GM12801 (cell line): ENCODE measurements around the gene PPP1R16B.

Experiments
- TF ChIP-seq, protein P1 (sequence below): IDR thresholded peaks from one replicate; pipeline ENCODE4 v1.5.1; 2011; ENCODE audit warnings: control low read depth; ENCODE audit not compliant: insufficient read length; ENCODE audit errors: extremely low read depth

Gene PPP1R16B

DNA sequence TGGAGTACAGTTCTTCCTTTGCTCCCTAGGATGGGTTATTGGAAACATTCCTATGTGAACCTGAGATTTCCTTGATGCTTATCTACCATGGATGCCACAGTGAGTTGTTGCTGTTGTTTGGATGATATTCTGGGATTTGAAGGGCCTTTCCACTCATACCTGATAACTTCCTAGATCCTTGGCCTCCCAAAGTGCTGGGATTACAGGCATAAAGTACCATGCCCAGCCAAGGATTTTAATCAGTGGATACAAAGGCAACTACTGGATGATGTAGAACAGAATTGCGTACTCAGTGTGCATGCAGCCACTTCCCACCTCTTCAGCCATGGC is 20.0 kb downstream of the PPP1R16B start:
- TF ChIP-seq, protein P1, sequence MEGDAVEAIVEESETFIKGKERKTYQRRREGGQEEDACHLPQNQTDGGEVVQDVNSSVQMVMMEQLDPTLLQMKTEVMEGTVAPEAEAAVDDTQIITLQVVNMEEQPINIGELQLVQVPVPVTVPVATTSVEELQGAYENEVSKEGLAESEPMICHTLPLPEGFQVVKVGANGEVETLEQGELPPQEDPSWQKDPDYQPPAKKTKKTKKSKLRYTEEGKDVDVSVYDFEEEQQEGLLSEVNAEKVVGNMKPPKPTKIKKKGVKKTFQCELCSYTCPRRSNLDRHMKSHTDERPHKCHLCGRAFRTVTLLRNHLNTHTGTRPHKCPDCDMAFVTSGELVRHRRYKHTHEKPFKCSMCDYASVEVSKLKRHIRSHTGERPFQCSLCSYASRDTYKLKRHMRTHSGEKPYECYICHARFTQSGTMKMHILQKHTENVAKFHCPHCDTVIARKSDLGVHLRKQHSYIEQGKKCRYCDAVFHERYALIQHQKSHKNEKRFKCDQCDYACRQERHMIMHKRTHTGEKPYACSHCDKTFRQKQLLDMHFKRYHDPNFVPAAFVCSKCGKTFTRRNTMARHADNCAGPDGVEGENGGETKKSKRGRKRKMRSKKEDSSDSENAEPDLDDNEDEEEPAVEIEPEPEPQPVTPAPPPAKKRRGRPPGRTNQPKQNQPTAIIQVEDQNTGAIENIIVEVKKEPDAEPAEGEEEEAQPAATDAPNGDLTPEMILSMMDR: no peak

DNA sequence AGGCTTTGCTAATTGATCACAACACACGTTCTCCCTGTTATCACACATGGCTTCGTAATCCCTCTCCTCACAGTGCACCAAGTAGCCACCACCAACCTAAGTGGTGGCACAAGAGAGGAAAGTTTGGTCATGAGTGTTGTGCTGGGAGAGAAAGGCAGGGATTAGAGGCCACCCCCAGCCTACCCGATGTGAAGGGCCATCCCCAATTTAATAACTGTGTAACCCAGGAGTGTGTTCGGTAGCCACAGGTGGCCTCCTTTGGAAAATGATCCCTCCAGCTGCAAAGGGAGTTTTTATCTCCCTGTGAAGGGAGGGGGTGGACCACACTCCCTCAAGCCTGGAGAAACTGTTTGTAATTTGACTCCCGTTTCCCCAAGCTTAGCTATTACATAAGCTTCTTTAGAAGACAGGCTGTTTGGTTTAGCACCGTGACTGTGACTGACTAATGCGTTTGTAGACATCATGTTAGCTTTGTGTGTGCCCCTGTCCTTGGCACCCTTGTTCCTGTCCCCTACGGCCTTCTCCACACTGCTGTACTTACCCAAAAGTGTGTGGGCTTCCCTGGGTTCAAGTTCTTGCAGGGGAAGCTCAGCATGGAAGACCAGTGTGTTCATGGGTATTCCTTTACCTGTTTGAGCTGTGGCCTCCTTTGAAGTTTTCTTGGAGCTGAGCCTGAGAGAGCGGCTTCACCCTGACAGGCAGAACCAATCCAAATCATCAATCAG is 20.6 kb downstream of the PPP1R16B start:
- TF ChIP-seq, protein P1: no peak

GRCh38 chr20:38827770-38828281 is 22.3 kb downstream of the PPP1R16B start:
- TF ChIP-seq, protein P1: no peak

DNA sequence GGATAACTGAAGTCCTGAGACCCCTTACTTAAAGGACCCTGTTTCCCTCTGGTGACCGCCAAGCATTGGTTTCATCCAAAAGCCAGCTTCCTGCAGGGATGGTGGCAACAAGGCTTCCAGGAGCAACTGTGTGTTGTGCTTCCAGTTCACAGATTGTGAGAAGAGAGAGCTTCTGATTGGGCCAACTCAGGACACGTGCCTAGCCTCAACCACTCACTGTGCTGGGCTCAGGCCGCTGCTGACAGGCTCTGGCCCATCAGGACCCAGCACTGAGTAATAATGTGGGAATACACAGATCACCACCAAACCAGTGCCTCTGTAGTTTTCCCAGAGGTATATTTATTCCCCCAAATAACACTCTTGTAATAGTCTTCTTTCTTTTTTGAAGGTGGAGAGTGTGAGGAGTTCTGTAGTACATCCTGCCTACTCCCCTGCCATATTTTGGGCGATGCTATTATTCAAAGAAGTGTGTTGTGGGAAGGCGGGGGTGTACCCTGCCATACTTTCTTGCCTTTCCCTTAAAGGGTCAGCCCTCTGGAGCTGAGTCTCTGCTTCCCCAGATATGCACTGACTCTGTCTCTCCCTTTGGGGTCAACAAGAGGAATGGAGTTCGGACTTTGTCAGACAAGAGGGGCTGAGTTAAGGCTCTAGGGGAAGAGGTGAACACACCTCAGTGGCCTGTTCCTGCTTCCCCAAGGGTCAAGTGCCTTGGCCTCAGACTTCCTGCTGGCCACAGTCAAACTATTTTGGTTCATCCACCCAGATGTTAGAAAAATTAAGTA is 23.2 kb downstream of the PPP1R16B start:
- TF ChIP-seq, protein P1: no peak

- TF ChIP-seq, protein P1: no peak
Measured at GRCh38 chr20:38829296-38829875, 23.9 kb downstream of the PPP1R16B start.

DNA sequence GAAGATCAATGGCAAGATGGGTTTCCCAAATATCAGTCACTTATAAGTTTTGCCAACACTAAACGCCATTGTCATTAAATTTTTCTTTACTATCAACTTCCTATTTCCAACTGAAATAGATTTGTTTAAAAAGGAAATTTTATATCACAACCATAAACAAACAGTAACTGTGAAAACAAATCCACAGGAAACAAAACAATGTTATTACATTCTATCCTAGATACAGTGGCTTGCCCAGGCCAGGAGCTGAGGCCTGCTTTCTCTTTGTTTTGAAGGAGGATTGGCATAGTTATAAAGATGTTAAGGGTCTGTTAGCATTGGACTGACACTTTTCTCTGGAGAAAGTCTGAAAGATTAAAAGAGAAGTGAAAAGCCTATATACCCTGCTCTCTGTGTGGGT is 24.9 kb downstream of the PPP1R16B start:
- TF ChIP-seq, protein P1: no peak

DNA sequence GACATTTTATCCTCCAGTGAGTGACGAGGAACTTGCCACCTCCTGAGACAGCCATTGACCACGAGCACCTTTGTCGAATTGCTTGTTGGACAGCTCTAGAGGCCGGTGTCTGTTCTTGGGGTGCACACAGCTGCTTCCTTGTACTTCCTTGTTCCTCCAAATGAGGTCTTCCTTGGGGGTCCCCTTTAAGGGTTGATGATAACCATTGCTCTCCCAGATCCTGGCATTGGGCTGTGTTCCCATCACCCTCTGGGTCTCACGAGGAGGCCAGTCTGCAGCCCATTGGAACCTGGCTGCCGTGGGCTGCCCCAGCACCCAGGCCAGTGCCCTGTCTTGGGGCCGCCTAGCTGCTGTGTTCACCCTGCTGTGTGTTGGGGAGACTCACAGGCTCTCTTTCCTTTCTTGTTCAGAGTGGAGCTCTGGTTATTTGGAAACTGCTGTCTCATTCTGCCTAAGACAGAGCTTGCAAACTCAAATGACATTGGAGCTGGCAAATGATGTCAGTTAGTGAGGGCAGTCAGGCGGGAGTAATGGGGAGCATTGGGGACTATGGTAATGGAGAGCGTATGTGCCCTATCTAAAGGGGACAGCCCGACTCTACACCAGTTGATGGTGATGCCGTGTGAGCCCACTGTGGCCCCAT is 25.7 kb downstream of the PPP1R16B start:
- TF ChIP-seq, protein P1: no peak
